Measurements from ENCODE around the gene DNAH11. TPM values are rescaled to one million over a fixed set of nuclear protein-coding genes. Genes with fewer than 3 reads are reported as not detected.

Gene DNAH11
- total and polyA plus RNA-seq, 2 of the 8 experiments (the other 6 are each of a cell fraction or from before 2014, with no cell fraction given) = 1.8 to 4.9 TPM

DNA sequence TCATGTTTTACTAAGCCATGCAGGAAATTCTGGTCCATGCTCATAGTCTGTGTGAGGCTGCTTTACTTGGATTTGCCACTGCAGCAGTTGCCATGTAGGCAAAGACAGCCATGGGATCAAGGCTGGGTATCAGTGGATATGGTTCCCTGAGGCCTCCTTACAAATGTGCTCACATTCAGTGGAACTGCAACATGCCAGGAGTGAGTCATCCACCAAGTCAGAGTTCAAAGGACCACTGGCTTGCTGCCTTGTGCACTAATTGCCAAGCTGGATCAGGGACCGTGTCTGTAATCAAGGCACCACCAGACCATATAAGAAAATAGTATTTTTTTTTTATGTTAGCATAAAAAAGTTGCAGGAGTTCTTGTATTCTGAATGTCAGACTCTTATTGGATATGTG lies 301.9 kb downstream of the DNAH11 start:
- FAIRE-seq (no peak), DNase-seq (ENCODE audit: low read depth in 1 of 2, low spot score in 2 of 2) (no peak)
- Histone ChIP-seq H3K4me3 (ENCODE audit: extremely low read depth in 1 of 4, insufficient read depth in 2 of 4, low read depth in 3 of 4, low read length in 4 of 4) (no peak overlapping the region), H3K27ac (ENCODE audit: low read depth, low read length) (no peak overlapping the region), H2BK12ac (ENCODE audit: low read depth, low read length) (0 out of 2 replicates have a peak overlapping the region, but pooled peaks have one; percentile 39), H3K4ac (replicated peaks; ENCODE audit: insufficient read length, low read depth, low read length) (no peak overlapping the region), H3K9me3 (ENCODE audit: insufficient read depth in 2 of 2, low read depth in 1 of 2, low read length in 1 of 2) (no peaks in the 10 kb centered on the region), H3K14ac (ENCODE audit: insufficient read length) (no peak overlapping the region), H3K4me1 (replicated peaks in 1 of 4; ENCODE audit: control insufficient read depth in 3 of 4, insufficient read depth in 4 of 4, low read length in 3 of 4) (no peaks in the 10 kb centered on the region), H4K8ac (ENCODE audit: extremely low read depth, insufficient read depth, low read length) (no peak overlapping the region), H3K36me3 (ENCODE audit: control insufficient read depth in 2 of 4, insufficient read depth in 4 of 4, low read length in 3 of 4) (no peaks in the 10 kb centered on the region), H2BK5ac (ENCODE audit: low read depth, low read length) (no peak overlapping the region), H3K4me2 (ENCODE audit: insufficient read depth in 1 of 2, low read depth in 2 of 2, low read length in 2 of 2) (no peak overlapping the region), H2AK5ac (ENCODE audit: low read depth, low read length) (no peak overlapping the region), H2BK120ac (replicated peaks; ENCODE audit: low read depth, low read length) (no peak overlapping the region), H3K23ac (ENCODE audit: insufficient read length) (no peak overlapping the region), H3K79me1 (ENCODE audit: low read depth, low read length) (no peaks in the 10 kb centered on the region), H3K27me3 (replicated peaks in 1 of 4; ENCODE audit: control insufficient read depth in 3 of 4, extremely low read depth in 1 of 4, insufficient read depth in 3 of 4, low read length in 3 of 4) (no peaks in the 10 kb centered on the region), H2AFZ (ENCODE audit: low read length) (no peak overlapping the region), H3K23me2 (ENCODE audit: low read depth, low read length) (no peaks in the 10 kb centered on the region), H3K9ac (replicated peaks in 1 of 4; ENCODE audit: extremely low read depth in 1 of 4, low read depth in 3 of 4, low read length in 3 of 4) (no peak overlapping the region), H3K56ac (replicated peaks; ENCODE audit: insufficient read length, low read depth, low read length) (no peak overlapping the region), H3K18ac (ENCODE audit: extremely low read depth, low read length) (no peak overlapping the region), H2BK20ac (ENCODE audit: low read length) (no peak overlapping the region; the same call in 1 of the 2 replicates), H3K79me2 (ENCODE audit: control insufficient read depth in 1 of 2, insufficient read depth in 2 of 2, low read length in 2 of 2) (no peaks in the 10 kb centered on the region), H4K91ac (replicated peaks; ENCODE audit: insufficient read length, low read length) (no peak overlapping the region), H4K20me1 (replicated peaks in 1 of 2; ENCODE audit: control insufficient read depth in 1 of 2, insufficient read depth in 2 of 2, low read length in 2 of 2) (no peaks in the 10 kb centered on the region), H4K5ac (ENCODE audit: insufficient read length, low read depth, low read length) (no peak overlapping the region), H2BK15ac (ENCODE audit: low read length) (no peak overlapping the region; the same call in 1 of the 2 replicates)
- CTCF ChIA-PET (ENCODE audit: partially characterized antibody) = no interaction called here
- TF ChIP-seq TBP (IDR thresholded peaks at IDR 0.05; ENCODE audit: low read depth, low read length) (no peak), JUND (IDR thresholded peaks at IDR 0.05; ENCODE audit: low read length) (peak; percentile 29; the same call in 1 of the 2 replicates), RFX5 (IDR thresholded peaks at IDR 0.05; ENCODE audit: borderline replicate concordance, low read depth, low read length) (no peak)
- WGBS, 2 experiments (ENCODE audit: extremely low coverage in 1 of 2, insufficient coverage in 1 of 2, insufficient read length in 1 of 2, insufficient replicate concordance in 2 of 2, low coverage in 1 of 2, low lambda C conversion rate in 2 of 2, missing lambda C conversion rate in 1 of 2) = 92% methylated on average over 1 of the region's 1 CpG; no CpG with 5 or more reads in 1 of the 2 experiments
- POLR2A ChIA-PET (ENCODE audit: partially characterized antibody) = no interaction called here
